Sigmoid colon (tissue), 7 donors: Measurements from ENCODE around the gene KIAA2012. TPM values are rescaled to one million over a fixed set of nuclear protein-coding genes. Genes with fewer than 3 reads are reported as not detected.

ENCODE experiments used
- DNase-seq: peaks from one replicate; pipeline ENCODE4 v3.0.0-alpha.2; 2019
- H3K27ac ChIP-seq, 4 donors: fragments of 200-600 bp; sonication (generic); one replicate each; pipeline ENCODE4 v1.5.1; 2016 to 2019; ENCODE audit warnings: mild to moderate bottlenecking in 1 of 4
- H3K27me3 ChIP-seq, 3 donors: fragments of 200-600 bp; sonication (generic); one replicate each; pipeline ENCODE4 v1.5.1; 2019; ENCODE audit warnings: mild to moderate bottlenecking in 1 of 3
- H3K36me3 ChIP-seq, 4 donors: fragments of 200-600 bp; sonication (generic); one replicate each; pipeline ENCODE4 v1.5.1; 2016 to 2019
- H3K4me1 ChIP-seq, 4 donors: fragments of 200-600 bp; sonication (generic); one replicate each; pipeline ENCODE4 v1.5.1; 2017 to 2019
- H3K4me3 ChIP-seq, 4 donors: fragments of 200-600 bp; sonication (generic); one replicate each; pipeline ENCODE4 v1.5.1; 2017 to 2019; ENCODE audit warnings: mild to moderate bottlenecking in 2 of 4, moderate library complexity in 1 of 4
- H3K9me3 ChIP-seq, 4 donors: fragments of 200-600 bp in 3 of 4; sonication (generic) in 3 of 4; one replicate each; pipeline versions ENCODE4 v1.5.1 to v1.6.1; 2013 to 2019
- EP300 ChIP-seq, 4 donors: sonication (generic); formaldehyde crosslinking; IDR thresholded peaks; one replicate each; pipeline ENCODE4 v1.6.1; 2017; ENCODE audit warnings: antibody characterized with exemption in 4 of 4
- POLR2A ChIP-seq, 2 donors: fragments of 450-650 bp; IDR thresholded peaks; one replicate each; pipeline ENCODE4 v1.6.1; 2016; ENCODE audit warnings: antibody characterized with exemption in 2 of 2, mild to moderate bottlenecking in 2 of 2, moderate library complexity in 2 of 2
- POLR2AphosphoS5 ChIP-seq, 4 donors: sonication (generic); formaldehyde crosslinking; IDR thresholded peaks; one replicate each; pipeline ENCODE4 v1.6.1; 2017; ENCODE audit warnings: antibody characterized with exemption in 4 of 4
- WGBS, 2 donors: extraction: QIAGEN DNeasy Blood & Tissue Kit; methylation state at CpG; one replicate each; pipeline ENCODE4 v1.1.7; 2013; 5-methylcytosine and 5-hydroxymethylcytosine counted together
- intact Hi-C: fragments of 100-400 bp; cut with DNase I; formaldehyde crosslinking; loops from one replicate; pipeline ENCODE4 v1.15.1; 2023
- polyA plus RNA-seq, 3 donors: library from polyadenylated mRNA; stranded (reverse); fragments of 200-250 nt; gene quantifications; one replicate each; pipeline ENCODE4 v1.2.3, GENCODE V29; 2013
- total RNA-seq, 4 donors: library from RNA; depleted of rRNA; stranded (reverse); fragments of >200 nt; gene quantifications; one replicate each; pipeline ENCODE4 v1.1.0, GENCODE V29; 2016
- TF ChIP-seq, protein P1 (sequence below), 4 experiments: fragments of 450-650 bp in 3 of 4; fragments of 200-600 bp in 1 of 4; IDR thresholded peaks; one replicate each; pipeline ENCODE4 v1.5.1; 2016 to 2019; ENCODE audit warnings: antibody characterized with exemption in 4 of 4, mild to moderate bottlenecking in 3 of 4, moderate library complexity in 2 of 4
- donor health status: healthy with polysubstance abuse.
- donor health status: Bipolar disorder and iron deficiency.
- donor health status: healthy.

Gene KIAA2012
- total and polyA plus RNA-seq, 7 donors = 0.04 to 0.83 (median 0.16) TPM; not detected in 4

DNA sequence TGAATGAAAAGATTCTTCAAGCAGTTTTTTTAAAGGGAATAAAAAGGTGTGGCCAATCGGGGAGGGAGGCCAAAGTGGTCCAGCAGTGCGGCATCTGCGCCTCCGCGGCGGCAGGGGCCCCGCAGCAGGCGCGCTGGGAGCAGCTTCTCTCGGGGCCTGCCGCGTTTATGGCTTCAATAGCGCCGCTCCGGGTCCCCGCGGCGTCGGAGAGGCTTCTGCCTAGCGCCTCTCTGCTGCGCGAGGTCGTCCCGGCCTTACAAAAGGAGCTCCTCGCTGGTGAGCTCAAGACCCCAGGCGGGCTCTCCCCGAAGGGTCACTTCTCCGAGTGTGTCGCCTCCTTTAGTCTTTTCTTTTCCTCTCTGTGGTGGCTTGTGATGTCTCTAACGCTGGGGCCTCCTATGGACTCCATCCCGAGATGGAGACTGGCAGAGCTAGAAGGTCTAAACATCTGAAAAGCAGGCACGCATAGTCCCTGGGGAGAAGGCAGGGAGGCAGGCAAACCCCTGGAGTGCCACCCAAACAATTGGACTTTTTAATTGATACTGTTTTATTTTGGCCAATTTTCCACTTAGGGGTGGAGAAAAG lies 98.3 kb downstream of the KIAA2012 start:
- Histone ChIP-seq H3K27ac (peak overlapping the region in 3 of 4 donors; percentile 76 to 77 (median 76)), H3K36me3 (no peaks in the 10 kb centered on the region), H3K27me3 (no peaks in the 10 kb centered on the region), H3K4me1 (peaks cover 0 to 22% (median 18%) of the 10 kb centered on the region in 4 donors), H3K9me3 (no peaks in the 10 kb centered on the region), H3K4me3 (peak overlapping the region in 3 of 4 donors; percentile 17 to 45 (median 41))
- intact Hi-C loops = no loop called here
- TF ChIP-seq EP300 (IDR thresholded peaks at IDR 0.05) (no peak), POLR2AphosphoS5 (IDR thresholded peaks at IDR 0.05) (no peak)
- TF ChIP-seq, protein P1, sequence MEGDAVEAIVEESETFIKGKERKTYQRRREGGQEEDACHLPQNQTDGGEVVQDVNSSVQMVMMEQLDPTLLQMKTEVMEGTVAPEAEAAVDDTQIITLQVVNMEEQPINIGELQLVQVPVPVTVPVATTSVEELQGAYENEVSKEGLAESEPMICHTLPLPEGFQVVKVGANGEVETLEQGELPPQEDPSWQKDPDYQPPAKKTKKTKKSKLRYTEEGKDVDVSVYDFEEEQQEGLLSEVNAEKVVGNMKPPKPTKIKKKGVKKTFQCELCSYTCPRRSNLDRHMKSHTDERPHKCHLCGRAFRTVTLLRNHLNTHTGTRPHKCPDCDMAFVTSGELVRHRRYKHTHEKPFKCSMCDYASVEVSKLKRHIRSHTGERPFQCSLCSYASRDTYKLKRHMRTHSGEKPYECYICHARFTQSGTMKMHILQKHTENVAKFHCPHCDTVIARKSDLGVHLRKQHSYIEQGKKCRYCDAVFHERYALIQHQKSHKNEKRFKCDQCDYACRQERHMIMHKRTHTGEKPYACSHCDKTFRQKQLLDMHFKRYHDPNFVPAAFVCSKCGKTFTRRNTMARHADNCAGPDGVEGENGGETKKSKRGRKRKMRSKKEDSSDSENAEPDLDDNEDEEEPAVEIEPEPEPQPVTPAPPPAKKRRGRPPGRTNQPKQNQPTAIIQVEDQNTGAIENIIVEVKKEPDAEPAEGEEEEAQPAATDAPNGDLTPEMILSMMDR (IDR thresholded peaks at IDR 0.05) = no peak
- DNase-seq = no peak
- WGBS, 2 donors = 16 to 19% methylated on average over 32 of the region's 32 CpGs

GRCh38 chr2:202172439-202173211 lies 99.6 kb downstream of the KIAA2012 start:
- peaks cover 0 to 22% (median 18%) of the 10 kb centered on the region in 4 donors for H3K4me1 ChIP-seq
- H3K27ac ChIP-seq = peak overlapping the region; percentile 7 to 77 (median 76)
- no peak for DNase-seq
- WGBS, 2 donors = 49 to 56% methylated on average over 6 of the region's 6 CpGs
- H3K9me3 ChIP-seq = no peaks in the 10 kb centered on the region
- no peak overlapping the region for H3K4me3 ChIP-seq
- intact Hi-C loops = no loop called here
- TF ChIP-seq POLR2AphosphoS5 (IDR thresholded peaks at IDR 0.05) (no peak), POLR2A (IDR thresholded peaks at IDR 0.05) (no peak), EP300 (IDR thresholded peaks at IDR 0.05) (no peak)
- TF ChIP-seq, protein P1 (IDR thresholded peaks at IDR 0.05) = no peak
- H3K36me3 ChIP-seq = no peaks in the 10 kb centered on the region
- no peaks in the 10 kb centered on the region for H3K27me3 ChIP-seq

DNA sequence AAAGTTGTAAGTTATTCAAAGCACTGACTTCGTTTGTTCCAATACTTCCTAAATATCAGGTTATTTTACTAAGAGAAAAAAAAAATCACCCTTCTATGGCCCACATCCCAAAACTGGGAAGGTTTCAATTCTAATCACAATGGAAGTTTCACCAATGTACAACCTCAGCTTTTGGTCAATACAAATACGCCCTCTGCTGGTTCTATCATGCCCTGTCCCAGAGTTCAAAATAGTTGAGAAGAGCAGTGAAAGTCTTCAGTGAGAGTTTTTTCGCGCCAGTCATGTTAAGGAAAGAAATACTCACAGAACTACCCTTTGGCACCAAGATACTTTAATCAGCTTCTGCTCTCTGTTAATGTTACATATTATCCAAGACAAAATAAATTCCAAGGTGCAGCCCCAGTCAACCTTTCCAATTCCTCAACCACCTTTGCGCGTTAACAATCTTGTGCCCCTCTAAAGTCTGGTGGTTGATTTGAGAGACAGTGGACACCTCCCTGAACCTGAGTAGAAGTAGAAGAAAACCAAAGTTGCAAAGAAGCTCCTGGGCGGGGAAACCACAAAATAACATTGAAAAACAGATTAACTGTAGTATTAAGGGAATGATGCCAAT lies 105.4 kb downstream of the KIAA2012 start:
- H3K4me3 ChIP-seq = no peak overlapping the region
- no peaks in the 10 kb centered on the region for H3K9me3 ChIP-seq
- intact Hi-C loops = loop anchor here (1.0 to 2.0 kb wide), 3 partner anchors 143 to 382 kb away; no protein-coding TSS in a partner anchor
- H3K27me3 ChIP-seq = no peaks in the 10 kb centered on the region
- H3K27ac ChIP-seq = no peak overlapping the region
- TF ChIP-seq, protein P1 (IDR thresholded peaks at IDR 0.05) = peak; percentile 69 to 80 (median 74)
- TF ChIP-seq POLR2A (IDR thresholded peaks at IDR 0.05) = no peak
- peak; percentile 82 for DNase-seq
- H3K4me1 ChIP-seq = no peaks in the 10 kb centered on the region
- no peaks in the 10 kb centered on the region for H3K36me3 ChIP-seq
- 44 to 49% methylated on average over 7 of the region's 7 CpGs for WGBS, 2 donors

- intact Hi-C loops = no loop called here
- TF ChIP-seq EP300 (IDR thresholded peaks at IDR 0.05) (no peak), POLR2A (IDR thresholded peaks at IDR 0.05) (no peak), POLR2AphosphoS5 (IDR thresholded peaks at IDR 0.05) (no peak)
- TF ChIP-seq, protein P1 (IDR thresholded peaks at IDR 0.05) = no peak
- H3K4me1 ChIP-seq = no peaks in the 10 kb centered on the region
- no peaks in the 10 kb centered on the region for H3K36me3 ChIP-seq
- no peak for DNase-seq
- no peaks in the 10 kb centered on the region for H3K9me3 ChIP-seq
- WGBS, 2 donors = 83 to 85% methylated on average over 2 of the region's 2 CpGs
- H3K27ac ChIP-seq = no peak overlapping the region
- no peaks in the 10 kb centered on the region for H3K27me3 ChIP-seq
- no peak overlapping the region for H3K4me3 ChIP-seq
Measured at GRCh38 chr2:202184557-202184956, 111.5 kb downstream of the KIAA2012 start.
